NCI-H2227 (cell line): ENCODE results near the gene ARID1B.

ENCODE experiments used
- DNase-seq: peaks from one replicate; lab custom pipeline; 2025; ENCODE audit not compliant: unreplicated experiment; lab: John Stamatoyannopoulos, UW

Gene ARID1B

DNA sequence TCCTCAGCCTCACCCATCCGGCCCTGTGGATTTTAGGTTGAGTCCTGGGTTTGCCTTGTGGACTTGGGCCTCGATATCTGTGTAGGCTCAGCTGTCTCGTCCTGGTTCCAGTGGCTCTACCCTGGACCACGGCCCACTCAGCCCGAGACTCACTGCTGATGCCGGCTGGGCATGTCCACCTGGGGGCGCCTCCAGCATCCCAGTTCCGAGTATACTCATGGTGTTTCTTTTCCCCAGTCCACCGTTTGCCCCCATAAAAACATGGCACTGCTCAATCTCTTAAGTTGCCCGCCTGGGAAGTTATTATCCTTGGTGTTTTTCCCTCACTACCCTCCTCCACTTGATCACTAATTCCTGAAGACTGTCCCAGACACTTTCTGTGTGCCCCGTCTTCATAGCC is 99.1 kb downstream of the ARID1B start:
- no peak for DNase-seq

- no peak for DNase-seq
Observed at GRCh38 chr6:156877126-156877863, 100.1 kb downstream of the ARID1B start.

DNA sequence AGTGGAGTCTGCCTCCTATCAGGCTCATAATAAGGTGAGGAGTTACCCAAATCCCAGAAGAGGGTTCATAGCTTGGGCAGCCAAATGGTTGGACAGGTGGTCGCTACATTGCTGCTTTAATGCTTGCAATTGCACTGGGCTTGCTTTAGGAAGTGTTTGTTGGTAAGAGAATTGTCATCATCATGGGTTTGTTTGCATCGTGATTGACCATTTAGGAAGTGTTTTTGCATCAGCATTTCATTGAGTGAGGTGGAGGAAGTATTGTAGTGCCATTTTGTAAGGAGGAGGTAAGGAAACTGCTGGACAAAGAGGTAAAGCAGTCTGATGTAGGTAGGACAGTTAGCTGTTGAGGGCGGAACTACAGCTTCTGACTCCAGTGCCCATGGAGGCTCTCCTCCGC is 101.5 kb downstream of the ARID1B start:
- DNase-seq = no peak

- no peak for DNase-seq
Observed at GRCh38 chr6:156879186-156879585, 102.0 kb downstream of the ARID1B start.

DNA sequence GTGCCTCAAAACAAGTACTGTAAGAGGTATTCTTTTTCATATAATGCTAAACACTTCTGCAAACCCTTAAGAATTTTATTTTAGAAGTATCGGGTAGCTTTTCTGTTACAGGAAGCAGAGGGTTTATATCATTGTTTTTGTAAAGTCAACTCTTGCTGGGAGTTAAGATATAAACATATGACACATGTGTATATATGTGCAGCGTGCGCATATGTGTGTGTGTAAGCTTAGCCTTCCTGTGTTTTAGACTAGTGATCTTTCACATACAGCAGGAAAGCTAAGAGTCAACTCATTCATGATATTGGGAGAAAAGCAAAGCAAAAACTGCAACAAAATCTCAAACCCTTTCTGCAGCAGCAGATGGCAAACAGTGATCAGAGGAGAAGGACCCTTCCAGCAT is 102.4 kb downstream of the ARID1B start:
- no peak for DNase-seq

DNA sequence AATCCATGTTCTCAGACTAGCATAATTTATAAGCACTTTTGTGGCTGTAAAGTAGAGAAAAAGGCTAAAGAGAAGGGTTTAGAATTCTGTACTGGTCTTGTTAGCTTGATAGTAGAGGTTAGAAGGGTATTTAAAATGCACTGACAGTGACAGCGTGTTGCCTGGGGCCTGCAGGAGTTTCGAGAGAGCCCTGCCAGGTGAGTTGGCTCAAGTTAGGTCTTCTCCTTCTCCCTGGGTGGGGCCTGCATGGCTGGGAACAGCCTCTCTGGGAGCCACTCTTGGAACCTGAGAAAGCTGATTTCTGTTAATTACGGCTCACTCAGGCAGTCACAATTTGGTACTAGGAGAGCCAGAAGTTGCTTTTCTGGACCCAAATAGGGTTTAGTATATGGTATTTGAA is 103.7 kb downstream of the ARID1B start:
- DNase-seq = no peak

GRCh38 chr6:156881687-156882629 is 104.8 kb downstream of the ARID1B start:
- DNase-seq = no peak

DNA sequence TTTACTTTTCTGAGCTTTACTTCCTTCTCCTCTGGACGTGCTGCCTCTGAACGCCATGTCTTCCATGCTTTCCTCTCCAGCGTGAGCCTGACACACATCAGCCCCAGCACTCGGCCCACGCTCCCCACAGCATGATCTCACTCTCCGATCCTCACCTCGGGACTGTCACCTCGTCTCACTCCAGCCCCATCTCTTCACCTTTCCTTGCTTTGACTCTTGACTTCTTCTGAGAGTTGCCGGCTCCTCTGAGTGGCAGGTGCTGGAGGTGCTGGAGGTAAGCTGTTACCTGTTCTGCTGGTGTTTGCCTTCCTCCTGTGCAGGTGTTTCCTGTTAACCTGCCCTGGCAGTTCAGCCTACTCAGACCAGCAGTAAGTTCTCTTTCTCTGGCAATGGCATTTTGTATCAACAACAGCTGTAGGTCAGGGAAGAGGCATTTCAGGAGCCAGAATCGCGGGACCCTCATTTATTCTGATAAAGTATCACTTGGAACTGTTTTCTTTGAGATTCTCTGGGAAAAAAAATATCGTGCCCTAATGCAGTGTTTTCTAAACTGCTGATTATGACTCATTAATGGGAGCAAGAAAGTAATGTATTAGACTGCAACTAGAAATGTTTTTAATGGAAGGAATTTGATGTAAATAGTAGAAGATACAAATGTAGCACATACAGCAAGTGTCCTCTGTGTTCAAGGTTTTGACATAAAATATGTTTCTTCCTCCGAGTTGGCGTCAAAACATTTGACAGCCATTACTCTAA is 106.5 kb downstream of the ARID1B start:
- DNase-seq = no peak

DNA sequence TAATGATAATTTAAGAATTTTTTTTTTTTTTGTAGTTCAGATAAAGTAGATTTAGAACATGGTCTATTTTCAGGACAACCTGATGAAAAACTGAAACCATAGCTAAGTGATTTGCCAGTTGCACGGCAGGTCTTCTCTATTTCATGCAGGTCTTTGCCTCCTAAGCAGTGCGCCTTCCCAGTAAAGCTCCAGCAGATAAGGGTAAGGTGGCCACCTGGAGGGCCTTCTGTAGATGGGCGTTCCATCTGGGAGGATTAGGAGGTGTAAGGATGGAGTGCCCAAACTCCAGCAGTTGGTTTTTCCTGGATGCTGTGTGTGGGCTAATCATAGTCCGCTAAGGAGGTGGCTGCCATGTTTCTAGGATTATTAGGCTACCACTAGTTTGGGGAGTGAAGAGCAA is 107.1 kb downstream of the ARID1B start:
- DNase-seq = no peak

DNA sequence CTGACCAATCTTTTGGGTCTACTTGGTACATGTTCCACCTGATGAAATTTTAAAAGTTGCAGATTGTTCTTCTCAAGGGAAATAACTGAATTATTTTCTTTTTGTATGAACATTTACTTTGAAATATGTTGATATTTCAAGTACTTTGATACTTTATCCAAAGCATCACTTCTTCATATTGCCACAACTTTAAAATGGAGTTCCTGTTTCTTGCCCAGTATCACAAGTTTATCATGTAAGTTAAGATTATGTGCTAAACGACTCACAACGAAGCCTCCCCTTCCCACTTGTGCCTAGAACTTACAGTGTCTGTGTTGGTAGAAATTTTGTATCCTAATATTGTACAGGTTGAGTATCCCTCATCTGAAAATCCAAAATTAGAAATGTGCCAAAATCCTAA is 108.4 kb downstream of the ARID1B start:
- DNase-seq = no peak

GRCh38 chr6:156886409-156886808 is 109.2 kb downstream of the ARID1B start:
- DNase-seq = no peak

DNA sequence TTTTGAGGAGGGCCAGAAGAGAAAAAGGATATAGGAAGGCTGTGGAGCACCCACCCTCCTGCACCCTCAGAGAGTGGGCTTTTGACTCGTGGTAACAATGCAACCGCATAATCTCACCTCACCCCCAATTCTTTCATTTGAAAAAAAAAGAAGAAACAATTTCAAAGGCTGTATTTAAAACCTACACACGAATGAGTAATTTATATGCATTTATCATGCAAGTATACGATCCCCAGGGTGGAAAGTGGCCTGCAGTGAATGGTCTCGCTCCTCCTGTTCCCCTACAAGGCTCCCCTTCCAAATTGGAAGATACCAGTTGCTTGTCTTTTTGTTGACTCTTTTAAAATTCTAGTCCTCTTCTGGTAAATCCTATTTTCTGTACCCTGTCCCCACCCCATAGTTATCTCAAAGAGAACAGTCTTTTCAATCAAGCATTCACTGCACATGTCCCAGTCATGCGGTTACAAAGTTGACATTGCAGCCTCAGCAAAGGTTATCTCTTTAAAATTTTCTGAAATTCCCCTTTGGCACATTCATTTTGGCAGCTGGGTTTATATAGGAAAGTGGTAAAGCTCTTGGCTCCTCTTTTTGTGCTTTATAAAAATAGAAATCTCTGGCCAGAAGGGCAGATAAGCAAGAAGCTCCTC is 110.6 kb downstream of the ARID1B start:
- no peak for DNase-seq

DNA sequence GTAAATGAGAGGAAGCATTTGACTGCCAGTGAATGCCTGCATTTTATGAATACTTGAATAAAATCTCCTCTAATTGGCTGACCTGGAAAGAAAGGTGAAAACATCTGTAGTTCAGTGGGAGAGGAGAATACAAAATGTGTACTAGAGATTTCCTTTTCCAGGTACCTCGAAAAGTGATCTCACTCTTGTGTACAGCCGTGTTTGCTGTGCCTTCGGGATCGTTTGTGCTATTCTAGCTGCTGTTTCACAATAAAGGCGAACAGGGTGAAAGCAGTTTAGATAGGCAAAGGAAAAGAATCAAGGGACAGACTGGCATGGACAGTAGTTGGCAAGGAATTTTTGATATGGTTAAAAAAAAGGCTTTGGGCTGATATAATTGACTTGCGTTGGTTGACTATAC is 112.3 kb downstream of the ARID1B start:
- no peak for DNase-seq

DNA sequence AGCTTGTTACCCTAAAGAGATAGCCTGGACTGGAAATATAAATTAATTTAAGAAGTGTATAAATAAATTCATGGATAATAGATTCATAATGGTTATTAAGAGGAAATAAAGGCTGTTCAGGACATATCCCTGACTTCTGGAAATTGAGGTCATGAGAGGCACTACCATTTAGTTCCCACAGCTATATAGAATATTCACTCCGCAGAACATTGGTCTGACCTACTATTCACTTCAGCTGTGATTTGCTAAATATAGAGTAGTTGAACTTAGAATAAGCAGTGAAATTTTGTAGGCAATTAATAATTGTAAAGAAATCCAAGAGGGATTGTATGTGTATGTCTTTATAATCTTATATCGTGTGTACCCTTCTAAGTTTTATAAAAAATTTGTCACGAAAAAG is 112.8 kb downstream of the ARID1B start:
- no peak for DNase-seq

DNA sequence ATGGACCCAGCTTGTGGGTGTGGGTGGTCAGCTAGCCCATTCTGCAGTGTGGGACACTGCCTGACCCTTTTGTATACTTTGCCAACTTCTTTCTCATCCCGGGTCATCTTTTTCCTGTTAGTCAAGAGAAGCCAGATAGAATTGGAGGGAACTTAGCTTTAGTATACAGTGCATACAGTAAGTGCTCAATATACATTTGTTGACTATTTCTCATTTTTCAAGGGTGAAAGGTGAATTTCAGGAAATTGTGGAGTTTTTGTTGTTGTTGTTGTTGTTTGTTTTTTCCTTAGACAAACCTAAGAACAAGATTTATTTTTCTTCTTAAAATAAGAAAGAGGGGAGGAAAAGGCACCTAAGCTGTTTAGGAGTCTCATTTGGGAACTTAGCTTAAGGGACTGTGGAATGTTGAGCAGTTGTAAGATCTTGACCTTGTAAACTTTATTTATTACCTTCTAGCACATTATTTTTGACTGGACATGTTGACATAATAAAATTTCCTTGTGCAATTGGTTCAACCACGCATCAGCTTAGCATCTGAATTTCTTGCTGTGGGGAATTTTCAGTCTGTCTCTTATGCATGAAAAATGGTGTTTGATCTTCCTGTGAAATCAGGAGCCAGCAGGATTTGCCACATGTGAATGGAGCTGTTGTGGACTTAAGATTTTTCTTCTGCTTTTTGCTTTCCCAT is 113.6 kb downstream of the ARID1B start:
- DNase-seq = no peak

GRCh38 chr6:156897907-156898531 is 120.8 kb downstream of the ARID1B start:
- DNase-seq = no peak

DNA sequence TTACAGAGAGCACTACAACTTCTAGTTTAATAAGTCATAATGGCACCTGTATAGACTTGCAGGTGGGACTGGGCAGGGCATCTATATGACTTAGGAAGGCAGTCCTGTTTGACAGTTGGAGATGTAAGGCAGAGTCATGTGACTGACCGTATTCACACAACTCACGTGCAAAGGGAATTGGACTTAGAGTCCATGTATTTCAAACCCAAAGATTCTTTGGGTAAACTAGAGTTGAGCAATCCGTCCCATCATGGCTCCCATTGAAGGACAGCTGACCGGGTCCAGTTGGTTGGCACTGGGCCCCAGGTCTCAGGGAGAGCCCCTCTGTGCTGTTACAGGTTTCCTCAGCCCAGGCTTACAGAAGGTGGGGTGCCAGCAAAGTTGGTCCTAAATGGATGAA is 121.9 kb downstream of the ARID1B start:
- DNase-seq = no peak

DNA sequence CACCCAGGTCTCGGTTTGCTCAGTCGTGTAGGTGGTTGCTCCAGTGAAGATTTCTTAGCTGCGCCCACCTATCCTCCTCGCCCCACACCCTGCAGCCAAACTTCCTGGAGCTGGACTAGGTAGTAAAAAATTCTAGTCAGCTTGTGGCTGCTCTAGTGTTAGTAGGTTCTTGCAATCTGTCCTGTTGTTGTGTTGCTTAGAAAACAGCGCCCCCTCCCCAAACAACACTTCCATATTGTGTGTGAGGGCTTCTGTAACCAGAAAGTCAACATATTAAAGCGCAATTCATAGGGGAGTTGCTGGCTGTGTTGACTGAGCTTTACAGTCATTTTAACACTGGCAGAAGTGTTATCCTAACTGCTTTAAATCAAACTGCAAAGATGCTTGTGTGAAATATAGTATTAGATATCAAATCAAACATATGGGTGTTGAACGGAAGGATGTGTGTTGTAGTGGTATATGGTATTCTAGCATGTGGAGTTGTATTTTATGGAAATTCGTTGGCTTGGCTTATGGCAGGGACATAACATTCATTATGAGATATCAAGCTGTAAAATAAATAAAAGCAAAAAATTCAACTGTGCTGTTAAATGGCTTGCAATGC is 122.5 kb downstream of the ARID1B start:
- no peak for DNase-seq

DNA sequence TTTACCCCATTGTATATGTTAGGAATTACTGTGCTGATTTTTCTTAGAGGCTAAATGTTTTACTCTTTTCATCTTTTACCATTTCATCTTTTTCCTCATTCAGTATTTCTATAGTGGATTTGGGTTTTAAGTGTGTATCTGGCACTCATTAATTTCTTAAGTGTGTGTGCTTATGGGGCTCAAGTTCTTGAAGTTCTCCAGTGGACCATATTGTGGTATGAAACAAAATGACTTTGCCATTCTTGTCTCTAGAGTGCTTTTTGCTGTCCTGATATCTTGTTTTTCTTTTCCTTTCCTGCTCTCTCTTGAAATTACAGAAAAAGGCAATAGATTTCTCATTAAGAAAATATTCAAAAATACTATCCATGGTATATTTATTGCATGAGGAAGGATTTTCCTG is 123.1 kb downstream of the ARID1B start:
- DNase-seq = no peak
